NCI-H446 (cell line): ENCODE data around the gene RPRD1B.
"Not testable (repeated sequence)": the region's sequence is repeated elsewhere in the genome, so short reads cannot be mapped to it uniquely, and the experiment has no call there.

Experiments
- DNase-seq, 2 experiments: peaks; one replicate each; lab custom pipeline; 2025; lab: John Stamatoyannopoulos, UW

The RPRD1B gene

DNA sequence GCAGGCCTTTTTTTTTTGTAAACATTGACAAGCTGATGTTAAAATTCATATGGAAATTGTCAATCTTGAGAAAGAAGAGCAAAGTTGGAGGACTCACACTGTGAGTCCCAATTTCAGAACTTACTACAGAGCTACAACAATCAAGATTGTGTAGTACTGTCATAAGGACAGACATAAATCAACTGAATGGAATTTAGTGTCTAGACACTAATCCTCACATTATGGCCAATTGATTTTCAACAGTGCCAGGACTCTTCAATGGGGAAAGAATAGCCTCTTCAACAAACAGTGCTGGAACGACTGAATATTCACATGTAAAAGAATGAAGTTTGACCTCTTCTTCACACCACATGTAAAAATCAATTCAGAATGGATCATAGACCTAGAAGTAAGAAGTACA is 70.7 kb downstream of the RPRD1B start:
- DNase-seq: no peak

DNA sequence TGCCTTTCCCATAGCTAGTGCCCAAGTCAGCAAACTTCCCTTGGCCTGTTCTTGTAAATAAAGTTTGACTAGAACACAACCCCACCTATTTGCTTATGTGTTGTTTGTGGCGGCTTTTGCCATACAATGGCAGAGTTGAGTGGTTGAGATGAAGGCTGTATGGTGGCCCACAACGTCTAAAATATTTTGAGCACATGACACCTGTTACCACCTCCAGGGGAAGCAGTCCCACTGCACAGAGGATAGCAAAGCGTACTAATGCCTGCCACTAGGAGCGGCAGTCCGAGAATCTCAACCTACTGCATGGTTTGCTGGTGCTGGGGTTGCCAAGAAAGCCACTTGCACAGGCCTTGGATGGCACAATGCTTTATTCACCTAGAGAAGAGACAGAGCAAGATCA is 72.9 kb downstream of the RPRD1B start:
- no peak for DNase-seq

DNA sequence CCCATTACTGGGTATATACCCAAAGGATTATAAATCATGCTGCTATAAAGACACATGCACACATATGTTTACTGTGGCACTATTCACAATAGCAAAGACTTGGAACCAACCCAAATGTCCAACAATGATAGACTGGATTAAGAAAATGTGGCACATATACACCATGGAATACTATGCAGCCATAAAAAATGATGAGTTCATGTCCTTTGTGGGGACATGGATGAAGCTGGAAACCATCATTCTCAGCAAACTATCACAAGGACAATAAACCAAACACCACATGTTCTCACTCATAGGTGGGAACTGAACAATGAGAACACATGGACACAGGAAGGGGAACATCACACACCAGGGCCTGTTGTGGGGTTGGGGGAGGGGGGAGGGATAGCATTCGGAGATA is 73.8 kb downstream of the RPRD1B start:
- DNase-seq: not testable (repeated sequence)

- DNase-seq: not testable (repeated sequence)
Measured at GRCh38 chr20:38107916-38108315, 74.4 kb downstream of the RPRD1B start.

GRCh38 chr20:38108438-38108985 is 75.0 kb downstream of the RPRD1B start:
- peak in 1 of 2 experiments; percentile 30 for DNase-seq

- no peak for DNase-seq
Measured at GRCh38 chr20:38108986-38109541, 75.5 kb downstream of the RPRD1B start.

DNA sequence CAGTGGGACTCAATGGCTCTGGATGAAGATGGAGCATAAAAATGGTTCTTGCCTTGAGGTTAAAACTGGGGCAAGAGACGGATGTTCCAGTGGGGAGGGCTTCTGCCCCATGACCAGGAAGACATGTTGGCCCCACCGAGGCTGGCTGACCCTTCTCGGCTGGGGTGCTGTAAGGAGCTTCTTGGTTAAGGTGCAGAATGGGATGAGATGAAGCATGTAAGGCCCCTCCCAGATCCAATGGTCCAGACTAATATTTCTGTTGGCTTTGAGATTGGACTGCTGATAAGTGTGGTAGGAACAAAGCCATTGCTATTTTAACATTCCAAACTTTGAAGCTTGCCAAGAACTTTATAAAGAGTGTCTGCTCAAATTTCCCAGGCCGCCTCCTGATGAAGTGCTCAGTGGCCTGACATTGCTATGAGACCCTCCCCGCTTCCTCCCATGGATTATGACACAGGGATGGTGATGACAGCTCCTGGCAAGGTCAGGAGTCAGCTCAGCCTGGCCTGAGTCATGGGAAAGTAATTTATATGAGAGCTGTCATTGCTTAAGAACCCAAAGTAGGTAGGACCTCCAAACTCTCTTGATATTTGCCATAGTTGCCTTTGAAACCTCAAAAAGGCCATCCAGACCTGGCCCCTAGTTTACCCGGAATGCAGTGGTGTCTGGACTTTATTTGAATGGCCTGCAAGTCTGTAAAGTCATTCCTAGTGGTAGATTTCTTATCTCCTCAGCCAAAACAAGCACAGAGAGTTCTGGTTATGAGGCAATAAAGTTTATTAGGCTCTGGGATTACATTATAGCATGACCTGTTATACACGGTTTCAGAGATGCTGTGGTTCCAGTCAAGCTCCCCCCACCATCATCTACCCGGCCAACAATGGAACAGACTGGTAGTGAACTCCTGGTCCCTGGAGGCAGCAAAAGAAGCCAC is 76.3 kb downstream of the RPRD1B start:
- DNase-seq: no peak

- DNase-seq: no peak
Measured at GRCh38 chr20:38110525-38111178, 77.1 kb downstream of the RPRD1B start.

GRCh38 chr20:38111366-38112232 is 78.1 kb downstream of the RPRD1B start:
- no peak for DNase-seq

GRCh38 chr20:38112261-38112929 is 78.8 kb downstream of the RPRD1B start:
- no peak for DNase-seq

DNA sequence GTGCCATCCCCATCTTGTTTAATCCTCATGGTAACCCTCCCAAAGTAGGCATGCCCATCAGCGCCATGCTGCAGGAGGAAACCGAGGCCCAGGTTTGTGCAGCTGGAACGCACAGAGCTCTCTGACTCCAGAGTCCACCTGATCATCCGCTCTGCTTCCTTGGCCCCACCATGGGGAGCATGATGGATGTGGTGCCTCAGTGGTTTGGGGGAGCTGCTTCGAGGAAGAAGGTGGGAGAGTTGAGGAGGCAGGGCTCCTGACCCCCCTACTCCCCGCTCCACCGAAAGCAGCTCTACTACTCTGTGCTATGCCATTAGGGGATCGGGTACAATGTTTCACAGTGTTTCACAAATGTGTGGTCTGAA is 79.4 kb downstream of the RPRD1B start:
- DNase-seq: no peak

DNA sequence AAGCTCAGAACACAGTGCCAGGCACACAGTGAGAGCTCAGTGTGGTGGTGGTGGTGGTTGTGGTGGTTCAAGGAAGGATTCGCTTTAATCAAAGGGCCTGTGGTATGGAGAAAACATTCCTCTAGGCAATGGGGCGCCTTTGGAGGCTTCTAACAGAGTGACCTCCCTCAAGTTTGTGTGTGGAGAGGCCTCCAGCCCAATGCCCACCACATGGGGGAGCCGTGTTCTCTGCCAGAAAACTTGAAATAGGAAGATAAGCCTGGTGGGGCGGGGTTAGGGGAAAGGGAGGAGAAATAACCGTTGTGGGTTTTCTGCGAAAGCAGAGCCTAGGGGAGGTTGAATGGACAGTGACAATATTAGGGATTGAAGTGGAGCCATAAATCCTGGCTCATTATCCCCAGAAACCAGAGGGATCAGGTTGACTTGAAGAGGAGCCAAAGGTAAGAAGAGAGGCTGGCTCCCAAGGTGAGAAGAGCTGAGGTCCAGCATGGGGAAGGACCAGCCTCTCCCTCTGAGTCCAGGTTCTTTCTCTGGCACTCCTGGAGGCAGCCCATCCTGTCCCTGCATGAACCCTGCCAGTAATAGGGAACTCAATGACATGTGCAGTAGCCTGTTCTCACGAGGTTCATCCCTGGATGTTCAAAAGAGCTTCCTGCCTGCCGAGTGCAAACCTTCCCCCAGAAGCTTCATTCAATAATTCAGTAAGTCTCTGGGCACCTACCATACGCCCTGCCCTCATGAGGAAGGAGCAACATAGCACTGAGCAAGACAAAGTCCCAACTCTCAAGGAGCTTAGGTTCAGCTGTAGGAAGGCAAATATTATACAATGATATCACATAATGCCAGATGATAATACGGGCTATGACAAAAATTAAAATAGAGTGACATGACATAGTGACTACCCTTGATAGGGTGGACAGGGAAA is 80.1 kb downstream of the RPRD1B start:
- DNase-seq: no peak

DNA sequence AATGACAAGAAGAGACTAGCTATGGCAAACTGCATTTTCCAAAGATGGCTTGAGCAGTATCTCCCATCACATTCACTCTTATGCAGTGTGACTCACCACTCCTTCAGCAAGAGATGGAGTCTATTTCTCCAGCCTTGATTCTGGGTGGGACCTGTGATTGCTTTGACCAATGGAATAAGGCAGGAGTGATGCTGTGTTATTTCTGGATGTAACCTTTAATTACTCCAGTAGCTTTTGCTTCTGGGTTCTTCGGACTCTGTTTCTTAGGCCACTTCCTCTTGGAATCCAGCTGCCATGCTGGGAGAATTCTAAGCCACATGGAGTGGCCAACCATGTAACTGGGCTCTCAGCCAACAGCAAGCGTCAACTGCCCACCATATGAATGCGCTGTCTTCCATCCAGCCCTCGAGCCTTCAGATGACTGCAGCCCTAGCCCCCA is 80.8 kb downstream of the RPRD1B start:
- DNase-seq: no peak

- no peak for DNase-seq
Measured at GRCh38 chr20:38115205-38115604, 81.7 kb downstream of the RPRD1B start.

DNA sequence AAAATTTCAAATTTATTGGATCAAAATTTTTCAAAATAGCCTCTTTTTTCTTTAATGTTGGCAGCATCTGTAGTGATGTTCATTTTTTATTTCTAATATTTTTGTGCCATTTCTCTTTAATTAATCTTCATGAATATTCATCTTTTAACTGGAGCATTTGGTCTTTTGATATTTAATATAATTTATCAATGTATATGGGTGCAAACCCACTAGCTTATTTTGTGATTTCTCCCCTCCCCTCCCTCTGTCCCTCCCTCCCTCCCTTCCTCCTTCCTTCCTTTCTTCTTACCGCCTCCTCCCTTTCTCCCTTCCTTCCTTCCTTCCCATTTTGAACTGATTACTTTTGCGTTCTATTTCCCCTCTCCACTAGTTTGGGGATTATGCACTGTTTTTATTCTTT is 82.3 kb downstream of the RPRD1B start:
- no peak for DNase-seq

GRCh38 chr20:38116409-38117165 is 83.0 kb downstream of the RPRD1B start:
- DNase-seq: no peak

DNA sequence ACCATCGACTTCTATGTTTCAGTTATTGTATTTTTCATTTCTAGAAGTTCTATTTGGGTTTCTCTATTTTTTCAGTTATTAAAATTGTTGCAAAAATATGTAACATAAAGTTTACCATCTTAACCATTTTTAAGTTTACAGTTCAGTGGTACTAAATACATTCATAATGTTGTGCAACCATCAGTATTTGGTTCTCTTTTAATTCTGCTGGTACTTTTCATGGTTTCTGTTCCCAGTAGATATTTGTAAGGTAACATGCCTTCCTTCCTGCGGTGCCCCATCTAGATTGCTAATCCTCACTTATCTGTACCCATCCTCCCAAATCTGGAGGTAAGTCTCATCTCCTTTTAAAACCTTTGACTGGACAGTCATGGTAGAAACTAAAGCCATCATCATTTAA is 83.7 kb downstream of the RPRD1B start:
- no peak for DNase-seq

DNA sequence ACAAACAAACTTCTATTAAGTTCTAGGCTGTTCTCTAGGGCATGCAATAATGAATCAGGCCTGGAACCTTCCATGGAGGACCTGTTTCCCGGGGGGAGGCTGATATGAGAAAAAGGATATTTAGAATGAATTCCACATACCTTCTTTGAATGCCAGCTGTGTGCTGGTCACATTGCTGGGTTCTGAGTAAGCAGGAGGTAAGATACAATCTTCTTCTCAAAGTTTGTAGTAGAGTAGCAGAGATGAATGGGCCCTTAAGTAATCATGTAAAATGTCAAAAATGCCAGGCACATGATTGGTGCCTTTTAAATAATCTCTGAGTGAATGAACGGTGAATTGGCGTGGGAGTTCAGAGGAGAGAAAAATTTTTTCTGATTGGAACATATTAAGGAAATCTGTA is 84.1 kb downstream of the RPRD1B start:
- no peak for DNase-seq

GRCh38 chr20:38119446-38119845 is 85.9 kb downstream of the RPRD1B start:
- DNase-seq: no peak
